Colonic mucosa (tissue), 4 donors: ENCODE results near the gene NUP210. TPM values are rescaled to one million over a fixed set of nuclear protein-coding genes. Genes with fewer than 3 reads are reported as not detected.

Source experiments
- DNase-seq: peaks from one replicate; pipeline ENCODE4 v3.0.0-alpha.2; 2020
- H3K27ac ChIP-seq: fragments of 200-600 bp; one replicate; pipeline ENCODE4 v1.8.0; 2021
- H3K27me3 ChIP-seq: fragments of 200-600 bp; one replicate; pipeline ENCODE4 v1.8.0; 2021
- H3K36me3 ChIP-seq: fragments of 200-600 bp; one replicate; pipeline ENCODE4 v1.8.0; 2021
- H3K4me1 ChIP-seq: fragments of 200-600 bp; one replicate; pipeline ENCODE4 v1.8.0; 2021; ENCODE audit warnings: mild to moderate bottlenecking
- H3K4me3 ChIP-seq: fragments of 200-600 bp; one replicate; pipeline ENCODE4 v1.8.0; 2021
- H3K9ac ChIP-seq, 2 donors: one replicate each; pipeline ENCODE4 v1.7.0; 2013; ENCODE audit warnings: control low read depth in 2 of 2, low read depth in 2 of 2, low read length in 2 of 2
- H3K9me3 ChIP-seq: fragments of 200-600 bp; one replicate; pipeline ENCODE4 v1.8.0; 2021
- CTCF ChIP-seq: fragments of 200-600 bp; IDR thresholded peaks from one replicate; pipeline ENCODE4 v1.8.0; 2022; ENCODE audit warnings: antibody characterized with exemption, mild to moderate bottlenecking
- intact Hi-C: fragments of 100-400 bp; cut with DNase I; formaldehyde crosslinking; loops from one replicate; pipeline ENCODE4 v1.14.1; 2022
- total RNA-seq, 2 donors: library from RNA; stranded (reverse); fragmentation: NEBNext Ultra II Directional in 1 of 2; extraction: Animal tissue kit (Norgen Biotek cat#: 25700) in 1 of 2; gene quantifications; one replicate each; pipeline ENCODE4 v1.2.1, GENCODE V29; 2021
- donor health status: healthy.
- donor health status: DM: no; HTN: no; CAD: no.
- donor health status: DM: no; HTN: no; CAD: no.

Gene NUP210
- total RNA-seq, 2 donors from 2014 or later, result 7.5 to 23.8 TPM

GRCh38 chr3:13308380-13308801 lies 111.7 kb downstream of the NUP210 start:
- no peaks in the 10 kb centered on the region for H3K9me3 ChIP-seq
- no peak overlapping the region for H3K4me3 ChIP-seq
- no peaks in the 10 kb centered on the region for H3K36me3 ChIP-seq
- no peak overlapping the region for H3K9ac ChIP-seq
- no peak overlapping the region for H3K27ac ChIP-seq
- TF ChIP-seq CTCF, result no peak
- intact Hi-C loops, result no loop called here
- no peak for DNase-seq
- no peaks in the 10 kb centered on the region for H3K4me1 ChIP-seq
- no peaks in the 10 kb centered on the region for H3K27me3 ChIP-seq

GRCh38 chr3:13307041-13307440 lies 113.1 kb downstream of the NUP210 start:
- H3K27ac ChIP-seq, result no peak overlapping the region
- intact Hi-C loops, result no loop called here
- H3K9me3 ChIP-seq, result no peaks in the 10 kb centered on the region
- no peaks in the 10 kb centered on the region for H3K27me3 ChIP-seq
- no peak overlapping the region for H3K9ac ChIP-seq
- TF ChIP-seq CTCF, result no peak
- no peak for DNase-seq
- H3K4me3 ChIP-seq, result no peak overlapping the region
- no peaks in the 10 kb centered on the region for H3K4me1 ChIP-seq
- no peaks in the 10 kb centered on the region for H3K36me3 ChIP-seq

GRCh38 chr3:13305623-13306022 lies 114.5 kb downstream of the NUP210 start:
- no peak for TF ChIP-seq CTCF
- Histone ChIP-seq H3K27ac (no peak overlapping the region), H3K4me3 (no peak overlapping the region), H3K27me3 (no peaks in the 10 kb centered on the region), H3K4me1 (no peaks in the 10 kb centered on the region), H3K36me3 (no peaks in the 10 kb centered on the region), H3K9me3 (no peaks in the 10 kb centered on the region), H3K9ac (no peak overlapping the region)
- intact Hi-C loops, result no loop called here
- no peak for DNase-seq

- H3K9me3 ChIP-seq, result no peaks in the 10 kb centered on the region
- H3K27ac ChIP-seq, result no peak overlapping the region
- no peak overlapping the region for H3K4me3 ChIP-seq
- H3K4me1 ChIP-seq, result no peaks in the 10 kb centered on the region
- H3K36me3 ChIP-seq, result no peaks in the 10 kb centered on the region
- DNase-seq, result no peak
- intact Hi-C loops, result no loop called here
- H3K27me3 ChIP-seq, result no peaks in the 10 kb centered on the region
- no peak overlapping the region for H3K9ac ChIP-seq
- no peak for TF ChIP-seq CTCF
Observed at GRCh38 chr3:13303410-13303809, 116.7 kb downstream of the NUP210 start.

- no peak overlapping the region for H3K27ac ChIP-seq
- H3K9me3 ChIP-seq, result no peaks in the 10 kb centered on the region
- intact Hi-C loops, result no loop called here
- no peaks in the 10 kb centered on the region for H3K4me1 ChIP-seq
- no peak for DNase-seq
- H3K36me3 ChIP-seq, result no peaks in the 10 kb centered on the region
- no peak for TF ChIP-seq CTCF
- H3K4me3 ChIP-seq, result no peak overlapping the region
- no peak overlapping the region for H3K9ac ChIP-seq
- H3K27me3 ChIP-seq, result no peaks in the 10 kb centered on the region
Observed at GRCh38 chr3:13301286-13301987, 118.7 kb downstream of the NUP210 start.
